ENCODE measurements around the gene CENATAC.
"Not testable (repeated sequence)": the region's sequence is repeated elsewhere in the genome, so short reads cannot be mapped to it uniquely, and the experiment has no call there.

The CENATAC gene

DNA sequence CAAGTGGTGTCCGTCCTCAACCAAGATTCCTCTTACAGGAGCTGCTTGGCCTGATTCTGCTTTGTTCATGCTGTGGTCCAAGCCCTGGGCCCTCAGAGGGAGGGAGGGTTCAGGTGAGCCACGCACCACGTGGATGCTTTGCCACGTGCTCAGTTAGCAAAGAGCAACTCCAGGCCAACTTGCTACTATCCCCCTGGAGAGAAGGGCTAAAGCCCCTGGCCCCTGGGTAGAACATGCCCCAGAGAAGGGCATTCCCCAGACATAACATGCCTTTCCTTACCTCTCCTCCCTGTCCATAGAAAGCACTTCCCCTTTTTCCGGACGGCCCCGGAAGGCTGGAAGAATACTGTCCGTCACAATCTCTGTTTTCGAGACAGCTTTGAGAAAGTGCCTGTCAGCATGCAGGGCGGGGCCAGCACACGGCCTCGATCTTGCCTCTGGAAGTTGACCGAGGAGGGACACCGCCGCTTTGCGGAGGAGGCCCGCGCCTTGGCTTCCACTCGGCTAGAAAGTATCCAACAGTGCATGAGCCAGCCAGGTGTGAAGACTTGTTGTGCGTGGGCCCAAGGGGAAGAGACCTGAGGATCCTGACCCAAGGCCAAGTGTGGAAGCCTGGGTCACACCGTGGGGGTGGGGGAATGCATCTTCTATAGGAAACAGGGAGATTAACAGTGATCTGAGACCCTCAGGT, 17.6 kb upstream of the CENATAC start:
- H3K27ac ChIP-seq: no peak overlapping the region
- TF ChIP-seq, protein P1, sequence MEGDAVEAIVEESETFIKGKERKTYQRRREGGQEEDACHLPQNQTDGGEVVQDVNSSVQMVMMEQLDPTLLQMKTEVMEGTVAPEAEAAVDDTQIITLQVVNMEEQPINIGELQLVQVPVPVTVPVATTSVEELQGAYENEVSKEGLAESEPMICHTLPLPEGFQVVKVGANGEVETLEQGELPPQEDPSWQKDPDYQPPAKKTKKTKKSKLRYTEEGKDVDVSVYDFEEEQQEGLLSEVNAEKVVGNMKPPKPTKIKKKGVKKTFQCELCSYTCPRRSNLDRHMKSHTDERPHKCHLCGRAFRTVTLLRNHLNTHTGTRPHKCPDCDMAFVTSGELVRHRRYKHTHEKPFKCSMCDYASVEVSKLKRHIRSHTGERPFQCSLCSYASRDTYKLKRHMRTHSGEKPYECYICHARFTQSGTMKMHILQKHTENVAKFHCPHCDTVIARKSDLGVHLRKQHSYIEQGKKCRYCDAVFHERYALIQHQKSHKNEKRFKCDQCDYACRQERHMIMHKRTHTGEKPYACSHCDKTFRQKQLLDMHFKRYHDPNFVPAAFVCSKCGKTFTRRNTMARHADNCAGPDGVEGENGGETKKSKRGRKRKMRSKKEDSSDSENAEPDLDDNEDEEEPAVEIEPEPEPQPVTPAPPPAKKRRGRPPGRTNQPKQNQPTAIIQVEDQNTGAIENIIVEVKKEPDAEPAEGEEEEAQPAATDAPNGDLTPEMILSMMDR (conservative IDR thresholded peaks at IDR 0.05): no peak

DNA sequence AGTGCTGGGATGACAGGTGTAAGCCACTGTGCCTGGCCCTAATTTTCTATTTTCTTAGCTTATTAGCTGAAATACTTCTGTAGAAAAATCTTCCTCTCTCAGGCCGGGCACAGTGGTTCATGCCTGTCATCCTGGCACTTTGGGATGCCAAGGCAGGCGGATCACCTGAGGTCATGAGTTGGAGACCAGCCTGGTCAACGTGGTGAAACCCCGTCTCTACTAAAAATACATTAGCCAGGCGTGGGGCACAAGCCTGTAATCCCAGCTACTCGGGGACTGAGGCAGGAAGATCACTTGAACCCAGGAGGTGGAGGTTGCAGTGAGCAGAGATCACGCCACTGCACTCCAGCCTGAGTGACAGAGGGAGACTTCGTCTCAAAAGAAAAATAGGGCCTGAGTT, 13.6 kb upstream of the CENATAC start:
- H3K27ac ChIP-seq: not testable (repeated sequence)

DNA sequence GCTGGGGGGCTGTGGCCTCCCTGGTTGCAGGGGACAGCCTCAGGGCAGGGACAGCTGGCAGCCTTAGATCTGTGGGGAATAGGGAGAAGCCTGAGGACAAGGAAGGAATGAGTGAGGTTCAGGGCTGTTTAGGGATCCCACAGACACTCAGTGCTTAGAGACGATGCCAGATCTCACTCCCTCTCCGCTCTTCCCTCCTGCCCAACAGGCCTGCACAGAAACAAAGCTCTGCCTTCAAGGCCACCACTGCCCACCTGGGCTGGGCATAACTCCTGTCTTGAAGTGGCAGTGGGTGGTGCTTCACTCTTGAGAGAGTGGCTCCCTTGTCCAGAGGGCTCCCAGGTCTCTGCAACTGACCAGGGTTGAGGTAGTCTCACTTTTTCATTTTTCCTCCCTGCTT, 13.1 kb upstream of the CENATAC start:
- TF ChIP-seq, protein P1 (conservative IDR thresholded peaks at IDR 0.05): no peak

DNA sequence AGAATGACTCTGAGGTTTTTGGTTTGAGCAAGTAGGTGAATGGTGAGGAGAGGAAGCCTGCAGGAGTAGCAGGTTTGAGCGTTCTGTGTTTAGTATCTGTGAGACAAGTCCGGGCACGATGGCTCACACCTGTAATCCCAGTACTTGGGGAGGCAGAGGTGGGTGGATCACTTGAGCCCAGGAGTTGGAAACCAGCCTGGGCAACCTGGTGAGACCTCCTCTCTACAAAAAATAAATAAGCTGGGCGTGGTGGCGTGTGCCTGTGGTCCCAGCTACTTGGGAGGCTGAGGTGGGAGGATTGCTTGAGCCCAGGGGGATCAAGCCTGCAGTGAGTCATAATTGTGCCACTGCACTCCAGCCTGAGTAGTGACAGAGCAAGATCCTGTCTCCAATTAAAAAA, 9.7 kb upstream of the CENATAC start:
- H3K27ac ChIP-seq: no peak overlapping the region
- TF ChIP-seq, protein P1 (conservative IDR thresholded peaks at IDR 0.05): no peak

More for the DNA sequence above, 13.1 kb upstream of the CENATAC start:
- H3K27ac ChIP-seq: no peak overlapping the region

DNA sequence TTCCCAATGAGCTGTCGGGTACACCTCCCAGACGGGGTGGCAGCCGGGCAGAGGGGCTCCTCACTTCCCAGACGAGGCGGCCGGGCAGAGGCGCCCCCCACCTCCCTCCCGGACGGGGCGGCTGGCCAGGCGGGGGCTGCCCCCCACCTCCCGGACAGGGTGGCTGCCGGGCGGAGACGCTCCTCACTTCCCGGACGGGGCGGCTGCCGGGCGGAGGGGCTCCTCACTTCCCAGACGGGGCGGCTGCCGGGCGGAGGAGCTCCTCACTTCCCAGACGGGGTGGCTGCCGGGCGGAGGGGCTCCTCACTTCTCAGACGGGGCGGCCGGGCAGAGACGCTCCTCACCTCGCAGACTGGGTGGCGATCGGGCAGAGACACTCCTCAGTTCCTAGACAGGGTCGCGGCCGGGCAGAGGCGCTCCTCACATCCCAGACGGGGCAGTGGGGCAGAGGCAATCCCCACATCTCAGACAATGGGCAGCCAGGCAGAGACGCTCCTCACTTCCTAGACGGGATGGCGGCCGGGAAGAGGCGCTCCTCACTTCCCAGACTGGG, 6.4 kb upstream of the CENATAC start:
- H3K27ac ChIP-seq: not testable (repeated sequence)

DNA sequence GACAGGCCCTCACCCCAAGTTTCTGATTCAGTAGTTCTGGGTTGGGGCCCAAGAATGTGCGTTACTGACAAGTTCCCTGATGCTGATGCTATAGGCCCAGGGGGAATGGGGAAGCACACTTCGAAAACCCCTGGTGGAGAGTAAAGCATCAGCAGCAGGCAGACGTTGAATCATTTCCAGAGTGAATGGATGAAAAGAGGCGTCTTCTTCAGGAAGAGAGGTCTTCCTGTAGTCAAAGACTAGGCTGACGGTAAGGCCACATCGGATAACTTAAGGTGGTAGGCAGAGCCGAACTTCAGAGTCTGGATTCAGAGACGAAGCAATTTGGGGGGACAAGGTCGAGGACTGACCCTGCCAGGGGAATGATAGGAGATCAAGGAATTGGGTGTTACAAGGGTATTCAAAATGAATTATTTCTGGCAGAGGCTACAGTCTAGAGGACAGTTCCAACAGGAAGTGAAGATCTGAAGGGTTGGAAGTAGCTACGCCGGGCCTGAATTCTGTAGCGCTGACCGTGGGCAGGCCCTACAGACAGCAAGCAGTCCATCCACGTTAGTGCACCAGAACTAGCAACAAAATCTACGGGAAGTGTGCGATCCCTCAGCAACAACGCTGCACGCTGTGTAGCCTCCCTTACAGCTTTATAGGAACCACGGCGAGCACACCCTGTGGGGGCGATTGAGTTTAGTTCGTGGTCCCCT, 862 bp upstream of the CENATAC start:
- TF ChIP-seq, protein P1 (conservative IDR thresholded peaks at IDR 0.05): 0 out of 2 replicates have a peak, but pooled peaks have one; percentile 16
- peak overlapping the region; percentile 79 for H3K27ac ChIP-seq

DNA sequence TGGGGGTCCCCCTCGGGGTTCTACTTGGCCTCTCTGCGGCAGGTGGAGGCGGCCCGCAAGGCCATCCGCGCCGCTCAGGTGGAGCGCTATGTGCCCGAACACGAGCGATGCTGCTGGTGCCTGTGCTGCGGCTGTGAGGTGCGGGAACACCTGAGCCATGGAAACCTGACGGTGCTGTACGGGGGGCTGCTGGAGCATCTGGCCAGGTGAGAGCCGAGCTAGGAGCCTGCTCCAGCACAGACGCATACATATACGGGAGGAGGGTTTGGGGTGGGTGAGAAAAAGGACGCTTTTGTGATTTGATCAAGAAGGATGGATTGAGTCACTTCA, 415 bp downstream of the CENATAC start:
- peak overlapping the region; percentile 79 for H3K27ac ChIP-seq
- TF ChIP-seq, protein P1 (conservative IDR thresholded peaks at IDR 0.05): no peak

DNA sequence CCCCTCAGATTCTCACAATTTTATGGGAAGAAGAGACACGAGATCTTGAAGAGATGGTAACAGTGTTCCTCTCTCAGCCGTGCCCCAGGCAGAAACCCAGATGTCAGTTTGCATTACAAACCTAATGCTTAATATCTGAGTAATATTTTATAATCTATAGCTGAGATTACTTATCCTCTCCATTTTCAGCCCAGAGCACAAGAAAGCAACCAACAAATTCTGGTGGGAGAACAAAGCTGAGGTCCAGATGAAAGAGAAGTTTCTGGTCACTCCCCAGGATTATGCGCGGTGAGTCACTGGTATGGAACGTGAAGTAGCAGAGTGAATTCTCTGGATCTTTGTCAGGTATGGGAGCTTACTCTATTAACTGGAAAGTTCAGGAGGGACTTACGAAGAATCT, 884 bp downstream of the CENATAC start:
- TF ChIP-seq, protein P1 (conservative IDR thresholded peaks at IDR 0.05): no peak
- peak overlapping the region; percentile 79 for H3K27ac ChIP-seq

Data from VCaP (cell line).